Stimulated activated CD4-positive, alpha-beta T cell treated with anti-CD3 and anti-CD28 coated beads, TNF-alpha, amount 100 ng/mL, for 48 hours (primary cell): ENCODE results near the gene OSBPL9.
A peak's percentile ranks its signal among the peaks of the same experiment; 100 is the strongest.
"Not testable (repeated sequence)": the region's sequence is repeated elsewhere in the genome, so short reads cannot be mapped to it uniquely, and the experiment has no call there.

Source experiments
- DNase-seq, 3 donors: peaks; one replicate each; pipeline ENCODE4 v3.0.0-alpha.2; 2020; ENCODE audit warnings: low read depth in 3 of 3

OSBPL9 gene

GRCh38 chr1:51636764-51637522, 20.1 kb downstream of the OSBPL9 start:
- DNase-seq: peak in 2 of 3 donors; percentile 5 to 13

- no peak for DNase-seq
Measured at GRCh38 chr1:51638350-51638749, 21.5 kb downstream of the OSBPL9 start.

- no peak for DNase-seq
Measured at GRCh38 chr1:51639694-51640093, 22.8 kb downstream of the OSBPL9 start.

GRCh38 chr1:51641096-51641495, 24.2 kb downstream of the OSBPL9 start:
- DNase-seq: no peak

GRCh38 chr1:51642739-51643142, 25.8 kb downstream of the OSBPL9 start:
- no peak for DNase-seq

- no peak for DNase-seq
Measured at GRCh38 chr1:51643362-51643761, 26.5 kb downstream of the OSBPL9 start.

- no peak for DNase-seq
Measured at GRCh38 chr1:51644020-51644419, 27.1 kb downstream of the OSBPL9 start.

- no peak for DNase-seq
Measured at GRCh38 chr1:51644533-51645197, 27.8 kb downstream of the OSBPL9 start.

GRCh38 chr1:51646592-51646991, 29.7 kb downstream of the OSBPL9 start:
- DNase-seq: not testable (repeated sequence)

GRCh38 chr1:51648180-51649109, 31.6 kb downstream of the OSBPL9 start:
- DNase-seq: no peak

GRCh38 chr1:51649593-51650091, 32.8 kb downstream of the OSBPL9 start:
- DNase-seq: no peak

GRCh38 chr1:51650198-51650597, 33.3 kb downstream of the OSBPL9 start:
- no peak for DNase-seq

GRCh38 chr1:51651552-51651942, 34.7 kb downstream of the OSBPL9 start:
- DNase-seq: no peak

- DNase-seq: no peak
Measured at GRCh38 chr1:51652599-51652998, 35.7 kb downstream of the OSBPL9 start.

GRCh38 chr1:51653127-51653526, 36.2 kb downstream of the OSBPL9 start:
- DNase-seq: no peak

GRCh38 chr1:51654000-51654399, 37.1 kb downstream of the OSBPL9 start:
- DNase-seq: no peak

GRCh38 chr1:51656374-51656773, 39.5 kb downstream of the OSBPL9 start:
- no peak for DNase-seq

- no peak for DNase-seq
Measured at GRCh38 chr1:51660580-51660979, 43.7 kb downstream of the OSBPL9 start.

GRCh38 chr1:51661081-51661518, 44.2 kb downstream of the OSBPL9 start:
- no peak for DNase-seq

- no peak for DNase-seq
Measured at GRCh38 chr1:51663105-51663504, 46.2 kb downstream of the OSBPL9 start.

- no peak for DNase-seq
Measured at GRCh38 chr1:51663721-51664120, 46.8 kb downstream of the OSBPL9 start.
